GM12874 (cell line): ENCODE data around the gene EHF.

Experiments
- CTCF ChIP-seq: IDR thresholded peaks from 2 replicates; pipeline ENCODE4 v1.5.1; 2011; ENCODE audit warnings: low read depth, mild to moderate bottlenecking, control low read depth, low read length, moderate library complexity; ENCODE audit not compliant: insufficient read depth

EHF gene

GRCh38 chr11:34633990-34634693 lies 13.2 kb downstream of the EHF start:
- TF ChIP-seq CTCF, result no peak

- TF ChIP-seq CTCF, result no peak
Observed at GRCh38 chr11:34634694-34635062, 13.8 kb downstream of the EHF start.

GRCh38 chr11:34636127-34636526 lies 15.2 kb downstream of the EHF start:
- no peak for TF ChIP-seq CTCF

GRCh38 chr11:34637303-34637702 lies 16.4 kb downstream of the EHF start:
- TF ChIP-seq CTCF, result no peak

- TF ChIP-seq CTCF, result no peak
Observed at GRCh38 chr11:34638897-34639296, 18.0 kb downstream of the EHF start.

- no peak for TF ChIP-seq CTCF
Observed at GRCh38 chr11:34639545-34639944, 18.7 kb downstream of the EHF start.

- no peak for TF ChIP-seq CTCF
Observed at GRCh38 chr11:34640050-34640923, 19.4 kb downstream of the EHF start.
